ENCODE results near the gene CFAP54. TPM values are rescaled to one million over a fixed set of nuclear protein-coding genes. Genes with fewer than 3 reads are reported as not detected.

The CFAP54 gene
- total and polyA plus RNA-seq, 2 experiments from 2014 or later: 0.07 to 0.76 TPM

GRCh38 chr12:96483116-96483515, 6.3 kb upstream of the CFAP54 start (continued):
- no peak for TF ChIP-seq ZNF462 (CRISPR knock-in tag; IDR thresholded peaks at IDR 0.05)
- no peak for TF ChIP-seq NANOG (IDR thresholded peaks at IDR 0.05; ENCODE audit: borderline replicate concordance)
- TF ChIP-seq ZNF114 (CRISPR knock-in tag; IDR thresholded peaks at IDR 0.05): no peak
- TF ChIP-seq STAT1 (IDR thresholded peaks at IDR 0.05; ENCODE audit: unreplicated experiment): no peak

GRCh38 chr12:96486751-96487613, 2.4 kb upstream of the CFAP54 start:
- no peaks in the 10 kb centered on the region for H4K20me1 ChIP-seq (replicated peaks; ENCODE audit: insufficient read depth)
- H3K79me2 ChIP-seq (replicated peaks; ENCODE audit: insufficient read depth): no peaks in the 10 kb centered on the region
- no peaks in the 10 kb centered on the region for H3K9me2 ChIP-seq (ENCODE audit: insufficient read depth)
- no peak overlapping the region for H3K4me3 Mint-ChIP-seq
- H3K27me3 ChIP-seq (ENCODE audit: insufficient read depth): peaks cover 16% of the 10 kb centered on the region; the same call in 1 of the 2 replicates
- H3K4me1 ChIP-seq (ENCODE audit: insufficient read depth): no peaks in the 10 kb centered on the region
- no peaks in the 10 kb centered on the region for H3K36me3 ChIP-seq (ENCODE audit: insufficient read depth)
- no peak overlapping the region for H3K4me2 ChIP-seq
- no peaks in the 10 kb centered on the region for H3K36me3 Mint-ChIP-seq (ENCODE audit: low read depth)
- no peaks in the 10 kb centered on the region for H3K9me3 Mint-ChIP-seq
- no peak overlapping the region for H3K27ac Mint-ChIP-seq
- no peaks in the 10 kb centered on the region; the same call in 1 of the 3 replicates for H3K4me1 Mint-ChIP-seq
- no peak for DNase-seq (ENCODE audit: low spot score)
- H2AFZ ChIP-seq: no peak overlapping the region
- ATAC-seq: no peak
- H3K27me3 Mint-ChIP-seq (ENCODE audit: insufficient read depth, low read depth, poor library complexity): peaks cover 6% of the 10 kb centered on the region
- no peak overlapping the region for H3K27ac ChIP-seq (ENCODE audit: low read depth)
- H3K4me3 ChIP-seq: no peak overlapping the region
- H3F3A ChIP-seq (replicated peaks; ENCODE audit: low read depth): no peaks in the 10 kb centered on the region
- no peak for TF ChIP-seq REST (IDR thresholded peaks at IDR 0.05; ENCODE audit: unreplicated experiment)
- no peak for TF ChIP-seq CREB1 (CRISPR knock-in tag; IDR thresholded peaks at IDR 0.05; ENCODE audit: low read depth)
- TF ChIP-seq STAT1 (IDR thresholded peaks at IDR 0.05; ENCODE audit: unreplicated experiment): no peak
- TF ChIP-seq EZH2 (IDR thresholded peaks at IDR 0.05; ENCODE audit: low read depth, unreplicated experiment): no peak
- no peak for TF ChIP-seq EZH2phosphoT487 (IDR thresholded peaks at IDR 0.05; ENCODE audit: unreplicated experiment)
- no peak for TF ChIP-seq ETS1 (IDR thresholded peaks at IDR 0.05)
- TF ChIP-seq CTCF (conservative IDR thresholded peaks at IDR 0.05; ENCODE audit: low read depth in 2 of 2): no peak
